Calu3 (cell line): ENCODE data around the gene AIF1. TPM values are rescaled to one million over a fixed set of nuclear protein-coding genes. Genes with fewer than 3 reads are reported as not detected.

Experiments
- BruUV-seq: library from RNA; stranded (reverse); fragments of 400-500 nt; replicated peaks from 2 replicates; lab custom pipeline; 2021; lab: Mats Ljungman, UMichigan
- CTCF ChIA-PET: fragments of 300-600 bp; sonication (Branson Sonifier 250); formaldehyde crosslinking; loops from one replicate; lab custom pipeline; 2022; ENCODE audit warnings: antibody characterized with exemption; lab: Charles Lee
- DNase-seq: peaks from one replicate; pipeline ENCODE4 v3.0.0; 2022
- H3K27ac Mint-ChIP-seq: one replicate; pipeline ENCODE4 v1.8.0; 2022; ENCODE audit warnings: mixed read lengths; ENCODE audit not compliant: unreplicated experiment
- H3K27me3 Mint-ChIP-seq: one replicate; pipeline ENCODE4 v1.8.0; 2022; ENCODE audit warnings: mixed read lengths; ENCODE audit not compliant: unreplicated experiment
- H3K36me3 Mint-ChIP-seq: one replicate; pipeline ENCODE4 v1.8.0; 2022; ENCODE audit warnings: mild to moderate bottlenecking, moderate library complexity, mixed read lengths; ENCODE audit not compliant: insufficient read depth, unreplicated experiment
- H3K4me1 Mint-ChIP-seq: one replicate; pipeline ENCODE4 v1.8.0; 2022; ENCODE audit warnings: mild to moderate bottlenecking, low read depth, mixed read lengths; ENCODE audit not compliant: unreplicated experiment
- H3K4me3 Mint-ChIP-seq: one replicate; pipeline ENCODE4 v1.8.0; 2022; ENCODE audit warnings: mild to moderate bottlenecking, low read depth, moderate library complexity, mixed read lengths; ENCODE audit not compliant: unreplicated experiment
- H3K9me3 Mint-ChIP-seq: one replicate; pipeline ENCODE4 v1.8.0; 2022; ENCODE audit warnings: low read depth, mixed read lengths; ENCODE audit not compliant: unreplicated experiment
- CTCF ChIP-seq: fragments of 200-600 bp; IDR thresholded peaks from one replicate; pipeline ENCODE4 v1.8.0; 2022; ENCODE audit warnings: antibody characterized with exemption; ENCODE audit not compliant: unreplicated experiment
- intact Hi-C: fragments of 100-400 bp; cut with micrococcal nuclease; formaldehyde crosslinking; loops from one replicate; pipeline ENCODE4 v1.10.0; 2022; ENCODE audit not compliant: unreplicated experiment
- total RNA-seq: library from RNA; stranded (reverse); gene quantifications from 2 replicates; pipeline ENCODE4 v1.2.3, GENCODE V29; 2022

The AIF1 gene
- total RNA-seq, 1 experiment from 2014 or later: not detected

- Mint-ChIP-seq H3K27me3 (no peaks in the 10 kb centered on the region), H3K36me3 (peaks cover 92% of the 10 kb centered on the region), H3K4me3 (no peak overlapping the region), H3K9me3 (no peaks in the 10 kb centered on the region), H3K27ac (peak overlapping the region; percentile 11), H3K4me1 (no peaks in the 10 kb centered on the region)
- no peak for TF ChIP-seq CTCF
- CTCF ChIA-PET: interaction anchor here (2.0 kb wide), 1 partner anchor 15 kb away, joined by 6 read pairs; the partner anchor contains the start of gene PRRC2A
- BruUV-seq: TSS peak; percentile 24
- intact Hi-C loops: no loop called here
- DNase-seq: no peak
Observed at GRCh38 chr6:31636698-31637596, 21.9 kb downstream of the AIF1 start.

- peaks cover 92% of the 10 kb centered on the region for H3K36me3 Mint-ChIP-seq
- no peak for TF ChIP-seq CTCF
- H3K27me3 Mint-ChIP-seq: no peaks in the 10 kb centered on the region
- no peaks in the 10 kb centered on the region for H3K4me1 Mint-ChIP-seq
- H3K27ac Mint-ChIP-seq: no peak overlapping the region
- no peak overlapping the region for H3K4me3 Mint-ChIP-seq
- intact Hi-C loops: no loop called here
- CTCF ChIA-PET: interaction anchor here (0.6 to 1.4 kb wide), 6 partner anchors 13 to 725 kb away, joined by 3 to 6 read pairs (median 4); partner anchors contain the start of genes C6orf47, NEU1 and VARS2
- DNase-seq: no peak
- BruUV-seq: no TSS peak
- no peaks in the 10 kb centered on the region for H3K9me3 Mint-ChIP-seq
Observed at GRCh38 chr6:31639043-31639442, 24.0 kb downstream of the AIF1 start.

- H3K9me3 Mint-ChIP-seq: no peaks in the 10 kb centered on the region
- H3K4me1 Mint-ChIP-seq: no peaks in the 10 kb centered on the region
- intact Hi-C loops: no loop called here
- DNase-seq: no peak
- TF ChIP-seq CTCF: no peak
- no TSS peak for BruUV-seq
- H3K36me3 Mint-ChIP-seq: peaks cover 92% of the 10 kb centered on the region
- H3K4me3 Mint-ChIP-seq: no peak overlapping the region
- CTCF ChIA-PET: interaction anchor here (0.6 to 1.4 kb wide), 6 partner anchors 12 to 726 kb away, joined by 3 to 6 read pairs (median 4); partner anchors contain the start of genes C6orf47, NEU1 and VARS2
- no peak overlapping the region for H3K27ac Mint-ChIP-seq
- H3K27me3 Mint-ChIP-seq: no peaks in the 10 kb centered on the region
Observed at GRCh38 chr6:31639449-31639861, 24.4 kb downstream of the AIF1 start.

- H3K36me3 Mint-ChIP-seq: peaks cover 92% of the 10 kb centered on the region
- intact Hi-C loops: no loop called here
- H3K4me3 Mint-ChIP-seq: no peak overlapping the region
- no peaks in the 10 kb centered on the region for H3K4me1 Mint-ChIP-seq
- no peak overlapping the region for H3K27ac Mint-ChIP-seq
- CTCF ChIA-PET: interaction anchor here (1.4 kb wide), 1 partner anchor 20 kb away, joined by 3 read pairs; the partner anchor contains the start of gene C6orf47
- TF ChIP-seq CTCF: no peak
- H3K9me3 Mint-ChIP-seq: no peaks in the 10 kb centered on the region
- TSS peak; percentile 77 for BruUV-seq
- no peaks in the 10 kb centered on the region for H3K27me3 Mint-ChIP-seq
- no peak for DNase-seq
Observed at GRCh38 chr6:31640612-31641011, 25.6 kb downstream of the AIF1 start.
